Stomach smooth muscle (tissue), 2 donors: ENCODE results near the gene TMEM229B.

Experiments used
- H3K27ac ChIP-seq: one replicate; pipeline ENCODE4 v1.7.0; 2013; ENCODE audit warnings: mild to moderate bottlenecking, low read length, inconsistent platforms
- H3K27me3 ChIP-seq, 2 donors: one replicate each; pipeline ENCODE4 v1.7.0; 2013; ENCODE audit warnings: low read length in 2 of 2; ENCODE audit not compliant: insufficient read depth in 2 of 2, control insufficient read depth in 1 of 2
- H3K36me3 ChIP-seq, 2 donors: one replicate each; pipeline ENCODE4 v1.7.0; 2013; ENCODE audit warnings: low read length in 2 of 2; ENCODE audit not compliant: control insufficient read depth in 2 of 2, insufficient read depth in 2 of 2
- H3K4me1 ChIP-seq: one replicate; pipeline ENCODE4 v1.7.0; 2013; ENCODE audit warnings: low read length; ENCODE audit not compliant: control insufficient read depth, insufficient read depth
- H3K4me3 ChIP-seq, 2 donors: one replicate each; pipeline ENCODE4 v1.7.0; 2013; ENCODE audit warnings: low read length in 2 of 2
- H3K9ac ChIP-seq, 2 donors: one replicate each; pipeline ENCODE4 v1.7.0; 2013; ENCODE audit warnings: low read length in 2 of 2, mild to moderate bottlenecking in 1 of 2
- H3K9me3 ChIP-seq, 2 donors: one replicate each; pipeline ENCODE4 v1.7.0; 2013; ENCODE audit warnings: low read length in 2 of 2; ENCODE audit not compliant: control insufficient read depth in 2 of 2
- donor health status: healthy.
- donor health status: Pancreatic carcinoma.

Gene TMEM229B

GRCh38 chr14:67424539-67424938 is 64.0 kb downstream of the TMEM229B start:
- Histone ChIP-seq H3K36me3 (no peaks in the 10 kb centered on the region), H3K9me3 (no peaks in the 10 kb centered on the region), H3K4me3 (no peak overlapping the region), H3K9ac (no peak overlapping the region), H3K27ac (no peak overlapping the region), H3K4me1 (no peaks in the 10 kb centered on the region), H3K27me3 (peaks cover 0 to 2% of the 10 kb centered on the region in 2 donors)

- Histone ChIP-seq H3K27ac (no peak overlapping the region), H3K4me1 (no peaks in the 10 kb centered on the region), H3K36me3 (no peaks in the 10 kb centered on the region), H3K9me3 (no peaks in the 10 kb centered on the region), H3K27me3 (peaks cover 0 to 2% of the 10 kb centered on the region in 2 donors), H3K9ac (no peak overlapping the region), H3K4me3 (no peak overlapping the region)
Observed at GRCh38 chr14:67423424-67423823, 65.1 kb downstream of the TMEM229B start.

GRCh38 chr14:67421356-67422224 is 66.9 kb downstream of the TMEM229B start:
- H3K9me3 ChIP-seq, result no peaks in the 10 kb centered on the region
- H3K9ac ChIP-seq, result no peak overlapping the region
- peaks cover 0 to 2% of the 10 kb centered on the region in 2 donors for H3K27me3 ChIP-seq
- no peaks in the 10 kb centered on the region for H3K36me3 ChIP-seq
- no peak overlapping the region for H3K27ac ChIP-seq
- H3K4me3 ChIP-seq, result no peak overlapping the region
- H3K4me1 ChIP-seq, result no peaks in the 10 kb centered on the region
